ENCODE measurements around the gene ATAD3A.

DNA sequence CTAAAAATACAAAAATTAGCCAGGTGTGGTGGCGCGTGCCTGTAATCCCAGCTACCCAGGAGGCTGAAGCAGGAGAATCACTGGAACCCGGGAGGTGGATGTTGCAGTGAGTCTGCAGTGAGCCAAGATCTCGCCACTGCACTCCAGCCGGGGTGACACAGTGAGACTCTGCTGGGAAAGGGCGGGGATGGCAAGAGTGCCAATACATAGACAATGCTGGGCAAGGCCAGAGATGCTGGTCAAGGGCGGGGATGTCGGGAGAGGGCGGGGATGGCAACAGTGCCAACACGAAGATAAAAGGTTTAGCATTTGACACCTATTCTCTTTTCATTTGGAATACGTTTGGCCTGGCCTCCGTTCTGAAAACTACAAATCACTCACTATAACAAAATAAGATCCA is 51.7 kb downstream of the ATAD3A start:
- TF ChIP-seq CTCF (IDR thresholded peaks at IDR 0.05) (no peak), POLR2A (IDR thresholded peaks at IDR 0.05) (no peak)
